AG09309 (cell line): ENCODE measurements around the gene STX2.

Source experiments
- DNase-seq: peaks from one replicate; pipeline ENCODE4 v3.0.0-alpha.2; 2010; ENCODE audit warnings: low read depth
- H3K4me3 ChIP-seq: 2 replicates; pipeline ENCODE4 v1.5.1; 2011; ENCODE audit warnings: mild to moderate bottlenecking, low read depth, low read length, moderate library complexity; ENCODE audit not compliant: control insufficient read depth
- CTCF ChIP-seq: IDR thresholded peaks from 2 replicates; pipeline ENCODE4 v1.5.1; 2011; ENCODE audit warnings: mild to moderate bottlenecking, low read depth, low read length, inconsistent platforms; ENCODE audit not compliant: insufficient read depth, control insufficient read depth; ENCODE audit errors: missing control alignments

STX2 gene

GRCh38 chr12:130813436-130813835, 25.6 kb downstream of the STX2 start:
- no peak for DNase-seq
- no peak for TF ChIP-seq CTCF
- H3K4me3 ChIP-seq: no peak overlapping the region

DNA sequence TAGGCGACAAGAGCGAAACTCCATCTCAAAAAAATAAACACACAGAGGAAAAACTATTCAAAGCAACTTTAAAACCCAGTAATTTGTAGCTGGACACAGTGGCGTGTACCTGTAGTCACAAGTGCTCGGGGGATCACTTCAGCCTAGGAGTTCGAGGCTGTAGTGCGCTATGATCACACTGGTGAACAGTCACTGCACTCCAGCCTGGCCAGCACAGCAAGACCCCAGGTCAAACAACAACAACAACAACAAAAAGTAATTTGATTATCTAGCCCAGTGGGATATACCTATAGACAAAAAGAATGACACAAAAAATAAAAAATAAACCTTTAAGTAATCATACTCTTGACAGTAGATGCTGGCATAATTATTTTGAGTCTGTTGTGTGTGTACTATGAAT, 29.3 kb downstream of the STX2 start:
- no peak for TF ChIP-seq CTCF
- DNase-seq: no peak
- no peak overlapping the region for H3K4me3 ChIP-seq

- no peak overlapping the region for H3K4me3 ChIP-seq
- no peak for TF ChIP-seq CTCF
- DNase-seq: no peak
Observed at GRCh38 chr12:130807309-130807708, 31.7 kb downstream of the STX2 start.

- TF ChIP-seq CTCF: no peak
- no peak for DNase-seq
- no peak overlapping the region for H3K4me3 ChIP-seq
Observed at GRCh38 chr12:130806574-130806973, 32.5 kb downstream of the STX2 start.

DNA sequence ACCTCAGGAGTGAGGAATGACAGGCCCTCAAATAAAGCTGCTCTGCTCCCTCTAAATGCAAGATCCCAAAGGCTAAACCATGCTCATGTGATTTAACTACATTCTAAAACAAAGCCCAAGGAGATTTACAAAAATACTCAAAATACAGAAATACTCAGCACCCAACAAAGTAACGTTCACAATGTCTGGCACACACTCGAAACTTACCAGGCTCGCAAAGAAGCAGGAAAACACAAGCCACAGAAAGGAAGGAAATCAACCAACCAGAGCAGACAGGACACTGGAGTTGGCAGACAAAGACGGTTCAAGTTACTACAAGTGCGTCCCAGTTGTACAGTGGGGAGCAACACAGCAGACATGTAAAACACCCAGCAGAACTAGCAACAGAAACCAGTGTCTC, 33.4 kb downstream of the STX2 start:
- DNase-seq: no peak
- no peak for TF ChIP-seq CTCF
- no peak overlapping the region for H3K4me3 ChIP-seq

DNA sequence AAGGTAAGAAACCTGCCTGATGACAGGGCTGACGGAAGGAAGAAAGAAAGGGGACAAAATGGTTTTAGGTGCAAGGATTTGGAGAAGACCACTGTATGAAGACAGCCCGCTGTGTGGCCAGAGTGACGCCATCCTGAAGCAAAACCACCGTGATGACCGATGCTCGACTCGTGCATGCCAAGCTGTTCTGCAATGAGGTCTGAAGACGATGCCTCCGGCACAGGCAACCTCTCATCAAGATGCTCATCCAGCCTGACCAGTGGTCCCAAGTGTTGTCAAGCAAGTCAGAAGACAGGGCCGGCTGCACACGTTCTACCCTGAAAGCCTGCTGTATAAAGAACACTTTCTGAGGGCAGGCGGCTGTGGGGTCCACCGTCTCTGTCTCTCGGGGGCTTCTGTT, 34.8 kb downstream of the STX2 start:
- TF ChIP-seq CTCF: no peak
- DNase-seq: no peak
- H3K4me3 ChIP-seq: no peak overlapping the region

- peak; percentile 39 for DNase-seq
- H3K4me3 ChIP-seq: no peak overlapping the region
- TF ChIP-seq CTCF: no peak
Observed at GRCh38 chr12:130803702-130804101, 35.3 kb downstream of the STX2 start.
